ENCODE data around the gene SLX1A.
A peak's percentile ranks its signal among the peaks of the same experiment; 100 is the strongest.
"Not testable (repeated sequence)": the region's sequence is repeated elsewhere in the genome, so short reads cannot be mapped to it uniquely, and the experiment has no call there.

SLX1A gene

DNA sequence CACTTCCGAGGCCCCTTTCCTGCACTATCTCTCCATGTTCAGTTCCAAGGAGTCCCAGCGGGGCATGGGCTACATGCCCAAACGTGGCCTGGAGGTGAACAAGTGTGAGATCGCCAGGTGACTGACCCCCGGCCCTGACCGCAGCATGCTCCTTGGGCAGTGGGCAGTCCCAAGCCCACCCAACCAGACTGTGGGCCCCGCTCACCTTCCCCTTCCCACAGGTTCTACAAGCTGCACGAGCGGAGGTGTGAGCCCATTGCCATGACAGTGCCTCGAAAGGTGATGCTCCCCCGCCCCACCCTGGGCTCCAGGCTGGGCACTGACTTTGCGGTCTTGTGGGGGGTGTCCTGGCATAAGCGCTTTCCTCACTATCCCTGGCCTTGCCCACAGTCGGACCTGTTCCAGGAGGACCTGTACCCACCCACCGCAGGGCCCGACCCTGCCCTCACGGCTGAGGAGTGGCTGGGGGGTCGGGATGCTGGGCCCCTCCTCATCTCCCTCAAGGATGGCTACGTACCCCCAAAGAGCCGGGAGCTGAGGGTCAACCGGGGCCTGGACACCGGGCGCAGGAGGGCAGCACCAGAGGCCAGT, 5.6 kb upstream of the SLX1A start:
- Mint-ChIP-seq H3K27me3 (no peaks in the 10 kb centered on the region), H3K4me3 (peak overlapping the region; percentile 14), H3K36me3 (peaks cover 23% of the 10 kb centered on the region), H3K9me3 (no peaks in the 10 kb centered on the region), H3K27ac (no peak overlapping the region), H3K4me1 (peaks cover 22% of the 10 kb centered on the region)
- ATAC-seq (ENCODE audit: low read depth): no peak
- DNase-seq (ENCODE audit: low spot score in 2 of 2): no peak

DNA sequence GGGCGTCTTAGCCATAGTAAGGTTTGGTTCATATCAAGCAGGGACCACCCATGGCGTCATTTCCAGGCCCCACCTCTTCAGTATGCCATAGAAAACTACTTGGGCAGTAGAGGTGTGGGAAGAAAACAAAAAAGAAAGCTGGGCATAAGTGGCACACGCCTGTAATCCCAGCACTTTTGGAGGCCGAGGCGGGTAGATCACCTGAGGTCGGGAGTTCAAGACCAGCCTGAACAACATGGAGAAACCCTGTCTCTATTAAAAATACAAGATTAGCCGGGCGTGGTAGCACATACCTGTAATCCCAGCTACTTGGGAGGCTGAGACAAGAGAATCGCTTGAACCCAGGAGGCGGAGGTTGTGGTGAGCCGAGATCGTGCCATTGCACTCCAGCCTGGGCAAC, 2.5 kb upstream of the SLX1A start:
- H3K4me3 Mint-ChIP-seq; H3K36me3 Mint-ChIP-seq; ATAC-seq (ENCODE audit: low read depth); H3K9me3 Mint-ChIP-seq; DNase-seq (ENCODE audit: low spot score in 2 of 2); H3K27me3 Mint-ChIP-seq; H3K27ac Mint-ChIP-seq: not testable (repeated sequence)
- H3K4me1 Mint-ChIP-seq: peaks cover 11% of the 10 kb centered on the region

DNA sequence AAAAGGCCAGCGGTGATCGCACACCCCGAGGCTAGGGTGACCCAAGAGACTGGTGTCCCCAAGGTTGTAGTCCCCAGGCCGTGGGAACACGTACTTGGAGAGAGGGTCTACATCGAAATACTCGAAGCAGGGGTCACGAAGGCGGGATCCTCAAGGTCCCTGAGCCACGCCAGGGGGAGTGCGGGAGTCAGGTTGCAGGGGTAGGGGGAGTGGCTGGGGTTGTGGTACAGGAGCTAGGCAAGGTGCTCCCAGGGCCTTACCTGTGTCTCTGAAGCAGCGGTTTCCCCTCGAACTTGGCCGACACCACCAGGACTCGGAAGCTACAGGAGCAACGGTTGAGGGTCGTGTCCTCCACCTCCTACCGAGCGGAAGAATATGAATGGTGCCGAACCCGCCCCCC, 577 bp upstream of the SLX1A start:
- not testable (repeated sequence) for H3K4me1 Mint-ChIP-seq; H3K4me3 Mint-ChIP-seq; H3K27ac Mint-ChIP-seq; H3K36me3 Mint-ChIP-seq; H3K9me3 Mint-ChIP-seq; H3K27me3 Mint-ChIP-seq; DNase-seq (ENCODE audit: low spot score in 2 of 2)
- peak; percentile 23 for ATAC-seq (ENCODE audit: low read depth)

DNA sequence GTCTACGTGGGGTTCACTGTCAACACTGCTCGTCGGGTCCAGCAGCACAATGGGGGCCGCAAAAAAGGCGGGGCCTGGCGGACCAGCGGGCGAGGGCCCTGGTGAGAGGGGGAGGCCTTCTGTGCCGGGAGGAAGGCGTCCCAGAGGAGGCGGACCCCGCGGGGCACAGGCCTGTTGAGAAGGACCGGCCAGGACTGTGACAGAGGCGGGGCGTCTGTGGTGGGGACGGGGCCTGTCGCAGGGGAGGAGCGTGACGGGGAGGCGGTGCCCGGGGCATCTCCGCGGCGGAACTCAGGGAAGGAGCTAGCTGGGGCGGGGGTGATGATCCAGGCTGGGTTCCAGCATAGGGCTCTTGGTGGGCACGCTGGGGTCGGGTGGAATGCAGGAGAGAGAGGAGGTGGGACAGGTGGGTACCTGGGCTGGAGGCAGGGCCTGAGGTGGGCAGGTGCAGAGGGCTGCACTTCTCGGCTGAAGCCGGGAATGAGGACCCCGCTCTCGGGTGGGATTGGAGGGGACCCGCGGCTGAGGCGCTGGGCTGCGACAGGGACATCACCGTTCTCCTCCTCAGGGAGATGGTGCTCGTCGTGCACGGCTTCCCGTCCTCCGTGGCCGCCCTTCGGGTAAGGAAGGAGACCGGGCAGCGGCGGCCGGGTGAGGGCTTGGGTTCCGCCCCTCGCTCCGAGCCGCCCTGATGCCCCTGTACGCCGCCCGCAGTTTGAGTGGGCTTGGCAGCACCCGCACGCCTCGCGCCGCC, 674 bp downstream of the SLX1A start:
- H3K4me1 Mint-ChIP-seq, H3K9me3 Mint-ChIP-seq: not testable (repeated sequence)

DNA sequence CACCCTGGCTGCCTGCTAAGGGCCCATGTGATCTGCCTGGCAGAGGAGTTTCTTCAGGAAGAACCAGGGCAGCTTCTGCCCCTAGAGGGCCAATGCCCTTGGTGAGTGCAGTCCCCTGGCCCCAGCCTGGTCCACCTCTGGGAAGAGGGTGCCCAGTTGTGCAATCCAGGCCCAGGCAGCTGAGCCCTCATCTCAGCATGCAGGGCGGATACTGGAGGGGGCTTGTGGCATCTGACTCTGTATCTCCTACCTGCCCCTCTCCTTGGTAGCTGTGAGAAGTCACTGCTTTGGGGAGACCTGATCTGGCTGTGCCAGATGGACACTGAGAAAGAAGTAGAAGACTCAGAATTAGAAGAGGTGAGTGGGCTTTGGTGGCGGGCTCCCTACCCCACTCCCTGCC, 3.3 kb downstream of the SLX1A start:
- H3K9me3 Mint-ChIP-seq; H3K4me1 Mint-ChIP-seq; H3K27ac Mint-ChIP-seq; H3K36me3 Mint-ChIP-seq; ATAC-seq (ENCODE audit: low read depth); H3K27me3 Mint-ChIP-seq; H3K4me3 Mint-ChIP-seq: not testable (repeated sequence)
- peak in 1 of 2 donors; percentile 6 for DNase-seq (ENCODE audit: low spot score in 2 of 2)

More for the DNA sequence above, 674 bp downstream of the SLX1A start:
- H3K27me3 Mint-ChIP-seq, H3K27ac Mint-ChIP-seq, H3K4me3 Mint-ChIP-seq, H3K36me3 Mint-ChIP-seq: not testable (repeated sequence)
- ATAC-seq (ENCODE audit: low read depth) (peak; percentile 64), DNase-seq (ENCODE audit: low spot score in 2 of 2) (peak in 1 of 2 donors; percentile 18)

DNA sequence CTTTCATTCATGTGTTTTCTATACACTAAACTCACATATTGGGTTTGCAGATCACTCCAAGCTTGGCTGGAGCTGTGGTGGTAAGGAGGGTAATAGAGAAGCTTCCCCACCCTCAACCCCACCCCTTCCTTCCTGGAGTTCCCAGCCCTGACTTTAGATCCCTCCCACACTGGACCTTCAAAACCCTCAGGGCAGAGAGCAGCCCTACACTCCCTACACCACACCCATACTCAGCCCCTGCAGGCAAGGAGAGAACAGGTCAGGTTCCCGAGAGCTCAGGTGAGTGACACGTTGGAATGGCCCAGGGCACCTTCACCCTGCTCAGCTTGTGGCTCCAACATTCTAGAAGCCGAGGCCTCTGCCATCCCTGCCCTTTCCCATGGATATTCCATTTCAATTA, 5.4 kb downstream of the SLX1A start, which contains the start of gene SULT1A3:
Gene SULT1A3, plus strand, starts transcription at position 207 of the 400 bp plus-strand sequence. CDS start 1,474 bp downstream, outside the sequence.
- H3K36me3 Mint-ChIP-seq; H3K9me3 Mint-ChIP-seq; H3K27me3 Mint-ChIP-seq; H3K27ac Mint-ChIP-seq; H3K4me1 Mint-ChIP-seq; ATAC-seq (ENCODE audit: low read depth); DNase-seq (ENCODE audit: low spot score in 2 of 2); H3K4me3 Mint-ChIP-seq: not testable (repeated sequence)

DNA sequence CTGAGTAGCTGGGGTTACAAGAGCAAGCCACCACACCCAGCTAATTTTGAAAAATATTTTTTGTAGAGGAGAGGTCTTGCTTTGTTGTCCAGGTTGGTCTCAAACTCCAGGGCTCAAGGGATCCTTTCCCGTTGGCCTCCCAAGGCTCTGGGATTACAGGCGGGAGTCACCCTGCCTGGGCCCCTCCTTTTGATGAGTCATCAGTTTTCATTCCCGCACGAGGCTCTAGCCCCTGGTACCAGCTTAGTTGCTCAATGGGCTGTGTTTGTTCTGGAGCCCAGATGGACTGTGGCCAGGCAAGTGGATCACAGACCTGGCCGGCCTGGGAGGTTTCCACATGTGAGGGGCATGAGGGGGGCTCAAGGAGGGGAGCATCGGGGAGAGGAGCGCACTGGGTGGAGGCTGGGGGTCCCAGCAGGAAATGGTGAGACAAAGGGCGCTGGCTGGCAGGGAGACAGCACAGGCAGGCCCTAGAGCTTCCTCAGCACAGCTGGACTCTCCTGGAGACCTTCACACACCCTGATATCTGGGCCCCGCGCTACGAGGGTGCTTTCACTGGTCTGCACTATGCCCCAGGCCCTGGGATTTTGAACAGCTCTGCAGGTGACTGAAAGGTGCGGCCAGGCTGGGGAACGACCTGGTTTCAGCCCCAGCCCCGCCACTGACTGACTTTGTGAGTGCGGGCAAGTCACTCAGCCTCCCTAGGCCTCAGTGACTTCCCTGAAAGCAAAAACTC, 6.1 kb downstream of the SLX1A start:
- ATAC-seq (ENCODE audit: low read depth); H3K27me3 Mint-ChIP-seq; H3K4me1 Mint-ChIP-seq; H3K9me3 Mint-ChIP-seq; H3K36me3 Mint-ChIP-seq; DNase-seq (ENCODE audit: low spot score in 2 of 2); H3K27ac Mint-ChIP-seq; H3K4me3 Mint-ChIP-seq: not testable (repeated sequence)

DNA sequence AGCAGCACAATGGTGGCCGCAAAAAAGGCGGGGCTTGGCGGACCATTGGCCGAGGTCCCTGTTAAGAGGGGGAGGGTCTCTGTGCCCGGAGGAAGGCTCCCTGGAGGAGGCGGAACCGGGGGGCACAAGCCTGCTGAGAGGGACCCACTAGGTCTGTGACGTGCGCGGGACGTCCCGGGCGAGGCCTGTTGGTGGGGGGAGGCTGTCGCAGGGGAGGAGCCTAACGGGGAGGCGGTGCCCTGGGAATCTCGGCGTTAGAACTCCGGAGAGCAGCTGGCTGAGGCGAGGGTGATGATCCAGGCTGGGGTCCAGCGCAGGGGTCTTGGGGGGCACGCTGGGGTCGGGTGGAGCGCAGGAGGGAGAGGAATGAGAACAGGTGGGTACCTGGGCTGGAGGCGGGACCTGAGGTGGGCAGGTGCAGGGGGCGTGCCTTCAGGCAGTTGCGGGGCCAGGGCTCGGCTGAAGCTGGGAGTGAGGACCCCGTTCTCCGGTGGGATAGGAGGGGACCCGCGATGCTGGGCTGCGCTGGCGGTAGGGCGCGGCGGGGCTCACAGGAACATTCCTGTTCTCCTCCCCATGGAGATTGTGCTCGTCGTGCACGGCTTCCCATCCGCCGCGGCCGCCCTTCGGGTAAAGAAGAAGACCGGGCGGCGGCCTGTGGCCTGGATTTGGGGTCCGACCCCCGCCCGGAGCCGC, 12.0 kb downstream of the SLX1A start:
- not testable (repeated sequence) for H3K9me3 Mint-ChIP-seq, H3K36me3 Mint-ChIP-seq, H3K27ac Mint-ChIP-seq, H3K4me3 Mint-ChIP-seq, H3K4me1 Mint-ChIP-seq, H3K27me3 Mint-ChIP-seq
- DNase-seq (ENCODE audit: low spot score in 2 of 2) (peak in 1 of 2 donors; percentile 27), ATAC-seq (ENCODE audit: low read depth) (peak; percentile 73)

DNA sequence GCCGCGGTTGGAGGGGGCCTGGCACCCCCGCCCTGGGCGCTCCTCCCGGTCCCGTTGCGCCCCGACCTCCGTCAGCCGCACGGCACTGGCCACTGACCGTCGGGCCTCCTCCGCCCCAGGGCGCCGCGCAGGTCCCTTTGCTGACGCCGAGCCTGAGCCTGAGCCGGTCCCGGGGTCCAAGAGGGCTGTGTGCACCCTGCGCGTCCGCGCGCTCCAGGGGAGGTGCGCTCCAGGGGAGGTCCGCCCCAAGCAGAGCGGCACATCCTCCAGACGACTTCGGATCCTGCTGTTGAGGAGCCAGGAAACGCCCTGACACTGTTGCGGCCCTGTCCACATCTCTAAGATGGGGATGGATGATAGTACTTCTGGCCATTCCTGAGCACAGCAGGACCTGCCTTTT, 12.6 kb downstream of the SLX1A start:
- ATAC-seq (ENCODE audit: low read depth): peak; percentile 23
- not testable (repeated sequence) for H3K27me3 Mint-ChIP-seq; H3K9me3 Mint-ChIP-seq; H3K4me3 Mint-ChIP-seq; H3K27ac Mint-ChIP-seq; H3K4me1 Mint-ChIP-seq; DNase-seq (ENCODE audit: low spot score in 2 of 2); H3K36me3 Mint-ChIP-seq

DNA sequence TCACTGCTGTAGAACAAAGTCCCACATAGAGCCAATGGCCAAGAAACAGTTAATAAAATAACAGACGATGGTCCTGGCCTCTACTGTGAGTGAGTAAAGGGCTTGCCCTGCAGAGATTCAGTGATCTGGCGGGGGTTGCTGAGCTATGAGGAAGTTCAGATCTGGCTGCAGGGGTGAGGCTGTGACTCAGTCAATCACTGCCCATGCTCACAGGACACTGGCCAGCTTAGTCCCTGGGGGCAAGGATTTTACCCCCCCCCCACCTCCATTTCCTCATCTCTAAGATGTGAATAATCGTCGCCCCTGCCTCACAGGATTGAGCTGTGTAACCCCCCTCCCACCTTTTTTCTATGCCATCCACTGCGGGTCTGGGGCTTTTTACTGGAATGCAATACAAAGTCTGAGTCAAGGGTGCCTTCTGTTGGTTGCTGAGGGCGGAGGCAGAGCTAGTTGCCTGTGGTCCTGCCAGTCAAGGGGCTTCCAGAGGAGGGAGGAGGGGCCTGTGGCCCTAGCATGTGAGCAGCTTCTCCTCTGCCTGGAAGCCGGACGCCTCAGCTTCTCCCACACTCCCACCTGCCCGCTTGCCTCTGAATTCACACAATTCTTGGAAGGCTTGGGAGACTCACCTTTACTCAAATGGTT, 13.5 kb downstream of the SLX1A start:
- H3K9me3 Mint-ChIP-seq; DNase-seq (ENCODE audit: low spot score in 2 of 2); H3K4me1 Mint-ChIP-seq; H3K27ac Mint-ChIP-seq; H3K27me3 Mint-ChIP-seq; H3K36me3 Mint-ChIP-seq: not testable (repeated sequence)
- peak; percentile 45 for ATAC-seq (ENCODE audit: low read depth)
- H3K4me3 Mint-ChIP-seq: peak overlapping the region; percentile 44

DNA sequence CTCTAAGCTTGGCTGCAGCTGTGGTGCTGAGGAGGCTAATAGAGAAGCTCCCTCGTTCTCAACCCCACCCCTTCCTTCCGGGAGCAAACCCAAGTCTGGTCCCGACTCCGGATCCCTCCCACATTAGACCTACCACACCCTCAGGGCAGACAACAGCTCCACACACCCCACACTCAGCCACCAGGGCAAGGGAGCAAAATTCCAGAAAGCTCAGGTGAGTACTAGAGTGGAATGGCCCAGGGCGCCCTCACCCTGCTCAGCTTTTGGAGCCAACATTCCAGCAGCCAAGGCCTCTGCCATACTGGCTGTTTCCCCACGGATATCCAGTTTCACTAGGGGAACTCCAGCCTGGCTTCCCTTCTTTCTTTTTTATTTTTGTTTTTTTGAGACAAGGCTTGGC, 15.4 kb downstream of the SLX1A start:
- not testable (repeated sequence) for H3K9me3 Mint-ChIP-seq; H3K27ac Mint-ChIP-seq; H3K36me3 Mint-ChIP-seq; H3K27me3 Mint-ChIP-seq; H3K4me1 Mint-ChIP-seq; DNase-seq (ENCODE audit: low spot score in 2 of 2)
- ATAC-seq (ENCODE audit: low read depth): peak; percentile 44
- H3K4me3 Mint-ChIP-seq: peak overlapping the region; percentile 44

DNA sequence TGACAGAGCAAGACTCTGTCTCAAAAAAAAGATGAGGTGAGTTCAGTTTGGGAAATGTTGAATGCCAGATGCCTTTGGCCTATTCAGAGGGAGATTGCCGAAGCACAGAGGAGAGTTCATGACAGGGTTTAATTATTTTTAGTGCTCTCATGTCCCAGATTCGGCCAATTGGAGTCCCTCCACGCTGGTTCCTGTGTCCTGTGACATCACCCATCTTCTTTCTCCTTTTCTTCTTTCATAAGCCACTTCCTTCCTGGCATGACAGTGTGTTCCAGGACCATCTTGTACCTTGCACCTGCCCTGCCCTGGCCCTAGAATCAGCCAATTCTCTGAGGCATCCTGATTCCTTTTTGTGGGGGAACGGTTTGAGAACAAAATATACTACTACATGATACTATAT, 17.7 kb downstream of the SLX1A start:
- H3K27me3 Mint-ChIP-seq; ATAC-seq (ENCODE audit: low read depth); H3K9me3 Mint-ChIP-seq; DNase-seq (ENCODE audit: low spot score in 2 of 2); H3K4me1 Mint-ChIP-seq; H3K27ac Mint-ChIP-seq; H3K36me3 Mint-ChIP-seq; H3K4me3 Mint-ChIP-seq: not testable (repeated sequence)

DNA sequence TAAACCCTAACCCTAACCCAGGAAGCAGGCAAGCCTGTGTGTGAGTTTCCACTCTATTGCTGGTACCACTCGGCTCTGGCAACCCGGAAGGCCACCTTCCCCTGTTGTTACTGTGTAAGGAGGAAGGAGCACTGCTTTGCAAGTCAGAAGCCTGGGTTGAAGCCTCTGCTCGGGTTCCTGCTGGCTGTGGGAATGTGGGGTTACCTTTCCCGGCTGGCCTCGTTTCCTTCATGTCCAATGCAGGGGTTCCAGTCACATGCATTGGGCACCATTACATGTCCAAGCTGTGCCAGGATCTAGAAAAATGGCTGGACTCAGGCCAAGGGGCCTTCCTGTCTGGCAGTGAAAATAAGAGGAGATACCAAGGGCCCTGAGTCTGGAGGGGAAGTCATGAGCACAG, 23.4 kb downstream of the SLX1A start:
- H3K4me3 Mint-ChIP-seq; H3K9me3 Mint-ChIP-seq; H3K36me3 Mint-ChIP-seq; ATAC-seq (ENCODE audit: low read depth); H3K4me1 Mint-ChIP-seq; H3K27me3 Mint-ChIP-seq; H3K27ac Mint-ChIP-seq; DNase-seq (ENCODE audit: low spot score in 2 of 2): not testable (repeated sequence)
